Stimulated activated naive B cell treated with anti-CD40 and anti-IgM and Interleukin-4, amounts not matched to agents 10 μg/mL and 1 μg/mL and 100 μg/mL, for 72 hours (primary cell): ENCODE data around the gene EBF3.

Experiments
- ATAC-seq, 2 donors: fragments of 150-1000 bp; cut with Tn5 transposase; replicated peaks; 2 replicates each; pipeline ENCODE4 v1.10.0; 2021; ENCODE audit warnings: moderate library complexity in 1 of 2
- DNase-seq: peaks from one replicate; pipeline ENCODE4 v3.0.0; 2021
- H3K27ac Mint-ChIP-seq: one replicate; pipeline ENCODE4 v1.8.0; 2022; ENCODE audit warnings: mild to moderate bottlenecking, mixed read lengths
- H3K27me3 Mint-ChIP-seq, 2 donors: one replicate each; pipeline ENCODE4 v1.8.0; 2022; ENCODE audit warnings: mixed read lengths in 2 of 2
- H3K36me3 Mint-ChIP-seq, 2 donors: one replicate each; pipeline ENCODE4 v1.8.0; 2022; ENCODE audit warnings: mixed read lengths in 2 of 2, mild to moderate bottlenecking in 1 of 2
- H3K4me1 Mint-ChIP-seq, 2 donors: one replicate each; pipeline ENCODE4 v1.8.0; 2022; ENCODE audit warnings: mixed read lengths in 2 of 2, mild to moderate bottlenecking in 1 of 2
- H3K4me3 Mint-ChIP-seq, 2 donors: one replicate each; pipeline ENCODE4 v1.8.0; 2022; ENCODE audit warnings: mild to moderate bottlenecking in 2 of 2, mixed read lengths in 2 of 2, moderate library complexity in 1 of 2
- H3K9me3 Mint-ChIP-seq, 2 donors: one replicate each; pipeline ENCODE4 v1.8.0; 2022; ENCODE audit warnings: mixed read lengths in 2 of 2, mild to moderate bottlenecking in 1 of 2

The EBF3 gene

DNA sequence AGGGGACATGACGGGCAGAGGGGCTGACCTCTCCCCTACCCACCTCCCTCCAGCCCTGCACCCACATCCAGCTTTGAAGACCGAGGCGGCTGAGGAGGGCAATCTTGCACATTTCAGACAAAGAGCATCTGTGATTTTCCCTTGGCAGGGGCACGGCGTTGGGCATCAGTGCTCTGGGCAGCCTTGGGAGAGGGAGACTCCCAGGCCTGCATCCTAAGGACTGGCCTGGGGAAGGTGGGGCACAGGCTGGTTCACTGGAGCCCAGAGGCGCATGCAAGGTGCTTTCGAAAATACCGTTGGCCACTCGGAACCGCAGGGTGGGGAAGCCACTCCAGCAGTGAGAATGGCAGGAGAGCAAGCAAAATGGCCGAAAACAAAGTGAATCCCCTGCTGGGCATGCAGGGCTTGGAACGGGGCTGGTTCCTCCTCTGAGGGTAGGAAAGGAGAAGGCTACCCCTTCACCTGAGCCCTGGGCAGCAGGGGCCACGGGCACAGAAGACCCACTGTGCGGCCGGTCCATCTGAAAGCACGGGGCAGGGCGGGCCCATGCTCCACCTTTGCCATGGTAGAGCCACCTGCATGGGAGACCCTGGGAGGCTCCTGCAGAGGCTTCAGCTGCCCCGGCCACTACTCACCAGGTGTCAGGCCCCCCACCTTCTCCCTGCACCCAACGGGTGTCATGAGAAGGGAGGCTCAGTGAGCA lies 49.8 kb downstream of the EBF3 start:
- no peak overlapping the region for H3K4me3 Mint-ChIP-seq
- H3K27ac Mint-ChIP-seq: no peak overlapping the region
- DNase-seq (no peak), ATAC-seq (no peak)
- peaks cover 0 to 6% of the 10 kb centered on the region in 2 donors for H3K27me3 Mint-ChIP-seq
- no peaks in the 10 kb centered on the region for H3K36me3 Mint-ChIP-seq
- no peaks in the 10 kb centered on the region for H3K9me3 Mint-ChIP-seq
- no peaks in the 10 kb centered on the region for H3K4me1 Mint-ChIP-seq

DNA sequence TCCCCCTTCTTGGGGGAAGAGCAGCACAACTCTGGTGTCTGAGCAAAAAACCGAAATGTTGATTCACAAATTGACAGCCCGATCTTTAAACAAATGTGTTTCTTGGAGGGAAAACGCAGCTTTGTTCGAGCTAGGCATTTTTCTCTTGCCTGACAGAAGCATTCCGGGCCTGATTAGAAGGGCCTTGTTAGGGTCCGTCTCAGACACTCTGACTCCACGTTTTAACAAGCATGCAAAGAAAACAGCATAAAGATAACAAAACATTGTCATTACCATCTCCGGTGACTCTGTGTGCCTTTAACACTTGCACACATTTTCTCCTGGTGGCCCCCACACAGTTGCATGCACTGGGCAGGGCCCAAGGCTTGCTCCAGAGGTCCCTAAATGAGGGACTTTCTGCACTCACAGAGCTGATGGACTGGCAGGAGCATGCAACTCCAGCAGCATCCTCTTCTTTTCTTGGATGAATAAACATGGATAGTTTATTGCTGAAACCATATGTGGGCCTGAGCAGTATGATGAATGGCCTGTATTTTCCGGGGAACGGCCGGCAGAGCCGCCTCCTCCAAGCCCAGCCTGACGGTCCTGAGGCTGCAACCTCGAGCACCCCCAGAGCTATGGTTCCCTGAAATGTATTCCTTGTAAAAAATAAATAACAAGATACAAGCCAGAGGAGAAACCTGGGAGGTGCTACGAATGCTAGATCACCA lies 50.9 kb downstream of the EBF3 start:
- Mint-ChIP-seq H3K4me3 (no peak overlapping the region), H3K36me3 (no peaks in the 10 kb centered on the region), H3K9me3 (no peaks in the 10 kb centered on the region), H3K27me3 (peaks cover 0 to 6% of the 10 kb centered on the region in 2 donors), H3K27ac (no peak overlapping the region), H3K4me1 (no peaks in the 10 kb centered on the region)
- ATAC-seq (no peak), DNase-seq (no peak)

DNA sequence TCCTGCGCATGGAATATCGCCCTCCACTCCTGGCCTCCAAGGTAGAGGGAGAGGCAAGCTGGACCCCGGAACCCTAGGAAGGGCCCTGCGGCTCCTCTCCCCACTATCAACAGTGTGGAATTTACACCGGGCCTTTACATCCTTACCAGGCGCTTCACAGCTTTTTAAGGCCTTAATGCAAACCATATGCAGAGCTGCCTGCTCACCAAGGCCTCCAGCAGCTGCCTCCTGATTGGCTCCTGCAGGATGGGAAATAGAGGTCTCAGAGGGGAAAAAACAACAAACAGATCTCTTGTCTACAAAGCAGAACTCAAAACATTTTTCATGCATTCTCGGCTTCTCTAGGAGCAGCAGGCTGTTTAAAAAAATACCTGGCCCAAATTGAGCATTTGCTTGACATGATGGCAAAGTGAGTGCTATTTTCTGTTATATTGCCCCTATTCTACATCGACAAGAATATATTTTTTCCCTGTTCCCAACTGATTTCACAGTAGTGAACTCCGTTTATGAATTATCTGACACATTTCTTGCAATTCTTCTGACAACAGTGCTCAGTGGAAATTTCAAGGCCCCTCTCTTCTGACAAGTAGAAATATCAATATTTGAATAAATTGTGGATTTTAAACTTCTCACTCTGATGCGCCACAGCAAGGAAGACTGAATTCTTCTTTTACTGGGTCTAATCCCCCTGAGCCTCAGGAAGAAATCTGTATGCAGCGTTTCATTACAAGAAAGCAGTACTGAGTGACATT lies 51.7 kb downstream of the EBF3 start:
- Mint-ChIP-seq H3K9me3 (no peaks in the 10 kb centered on the region), H3K27me3 (peaks cover 0 to 6% of the 10 kb centered on the region in 2 donors), H3K36me3 (no peaks in the 10 kb centered on the region), H3K4me3 (no peak overlapping the region), H3K27ac (no peak overlapping the region), H3K4me1 (no peaks in the 10 kb centered on the region)
- DNase-seq (no peak), ATAC-seq (no peak)

DNA sequence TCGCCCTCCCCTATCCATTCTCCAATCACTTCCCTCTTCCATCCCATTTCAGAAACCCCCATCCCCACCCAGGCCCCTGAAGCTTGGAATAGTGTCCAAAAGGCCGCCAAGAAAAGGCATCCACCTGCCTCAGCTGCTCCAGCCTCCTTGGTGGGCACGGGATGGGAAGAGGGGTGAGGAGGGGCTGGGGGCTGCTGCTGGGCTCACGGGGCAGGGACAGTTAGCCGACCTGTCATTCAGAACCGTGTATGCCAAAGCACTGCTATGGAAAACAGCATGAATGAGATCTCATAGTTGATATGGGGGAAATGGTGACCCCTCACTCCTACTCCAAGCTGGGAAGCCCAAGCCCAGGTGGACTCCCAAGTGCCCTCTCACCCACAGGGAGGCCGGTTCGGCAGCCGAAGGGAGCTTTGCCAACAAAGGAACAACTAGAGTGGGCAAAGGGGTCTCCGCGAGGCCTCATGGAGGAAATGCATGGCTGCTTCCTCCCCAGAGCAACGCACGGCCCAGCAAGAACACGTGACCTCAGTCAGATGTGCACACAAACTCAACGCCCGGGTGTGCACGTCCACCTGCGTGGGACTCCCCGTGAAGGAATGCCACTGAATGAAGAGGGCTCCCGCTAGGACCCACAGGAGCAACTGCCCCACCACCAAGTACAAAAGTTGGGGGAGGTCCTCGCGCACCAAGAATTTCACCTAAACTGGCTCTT lies 52.5 kb downstream of the EBF3 start:
- H3K27me3 Mint-ChIP-seq: peaks cover 0 to 6% of the 10 kb centered on the region in 2 donors
- no peaks in the 10 kb centered on the region for H3K9me3 Mint-ChIP-seq
- H3K27ac Mint-ChIP-seq: no peak overlapping the region
- H3K36me3 Mint-ChIP-seq: no peaks in the 10 kb centered on the region
- no peak overlapping the region for H3K4me3 Mint-ChIP-seq
- no peaks in the 10 kb centered on the region for H3K4me1 Mint-ChIP-seq
- DNase-seq (no peak), ATAC-seq (no peak)

DNA sequence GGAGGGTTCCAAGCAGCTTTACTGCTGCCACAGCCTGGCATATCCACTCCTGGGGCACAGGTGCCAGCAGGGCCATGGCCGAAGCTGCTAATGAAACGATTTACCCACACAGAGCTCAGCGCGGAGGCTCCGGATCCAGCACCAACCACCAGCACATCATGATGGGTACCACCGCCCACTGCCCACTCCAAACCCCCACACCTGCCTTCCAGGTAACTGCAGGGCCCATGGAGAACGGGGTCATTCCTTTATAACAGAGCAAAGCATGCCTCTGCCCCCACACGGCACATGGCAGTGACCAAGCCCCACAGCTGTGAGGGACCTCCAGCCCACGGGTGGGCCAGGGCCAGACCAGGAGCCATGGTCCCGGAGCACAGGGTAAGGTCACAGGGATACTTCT lies 53.2 kb downstream of the EBF3 start:
- no peaks in the 10 kb centered on the region for H3K36me3 Mint-ChIP-seq
- H3K4me3 Mint-ChIP-seq: no peak overlapping the region
- peaks cover 0 to 6% of the 10 kb centered on the region in 2 donors for H3K27me3 Mint-ChIP-seq
- ATAC-seq (no peak), DNase-seq (no peak)
- H3K4me1 Mint-ChIP-seq: no peaks in the 10 kb centered on the region
- H3K27ac Mint-ChIP-seq: no peak overlapping the region
- H3K9me3 Mint-ChIP-seq: no peaks in the 10 kb centered on the region

DNA sequence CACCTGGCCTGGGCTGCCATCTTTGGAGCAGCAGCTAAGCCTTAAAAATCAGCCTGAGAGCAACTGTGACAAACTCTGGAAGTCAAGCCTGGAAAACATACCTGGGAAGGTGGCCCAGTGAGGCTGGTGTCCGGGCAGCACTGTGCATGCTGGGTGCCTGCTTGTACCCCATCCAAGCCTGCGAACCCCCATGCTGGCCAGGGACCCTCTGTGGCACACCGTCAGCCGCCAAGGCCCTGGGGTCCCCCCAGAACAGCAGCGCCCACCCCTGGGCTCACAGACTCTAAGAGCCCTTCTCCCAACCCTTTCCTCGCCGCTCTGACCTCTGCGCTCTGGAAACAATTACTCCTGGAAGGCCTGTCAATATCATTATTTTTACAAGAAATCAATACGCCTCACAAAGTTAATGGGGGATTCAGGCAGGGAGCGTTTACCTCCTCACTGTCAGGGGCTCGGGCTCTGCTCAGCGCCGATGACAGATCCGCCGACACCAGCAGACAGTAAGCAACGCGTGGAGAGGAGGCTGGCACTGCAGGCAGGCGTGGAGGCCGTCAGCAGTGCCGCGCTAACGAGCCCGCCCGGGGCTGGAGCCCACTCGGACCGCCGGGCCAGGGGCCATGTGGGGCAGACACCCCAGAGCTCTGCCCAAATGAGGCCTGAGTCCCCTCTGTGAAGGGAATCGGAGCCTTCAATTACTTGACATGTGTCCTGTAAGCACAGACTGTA lies 54.4 kb downstream of the EBF3 start:
- Mint-ChIP-seq H3K4me3 (no peak overlapping the region), H3K27ac (no peak overlapping the region), H3K27me3 (peaks cover 0 to 6% of the 10 kb centered on the region in 2 donors), H3K9me3 (no peaks in the 10 kb centered on the region), H3K36me3 (no peaks in the 10 kb centered on the region), H3K4me1 (no peaks in the 10 kb centered on the region)
- DNase-seq: no peak
- ATAC-seq: no peak

DNA sequence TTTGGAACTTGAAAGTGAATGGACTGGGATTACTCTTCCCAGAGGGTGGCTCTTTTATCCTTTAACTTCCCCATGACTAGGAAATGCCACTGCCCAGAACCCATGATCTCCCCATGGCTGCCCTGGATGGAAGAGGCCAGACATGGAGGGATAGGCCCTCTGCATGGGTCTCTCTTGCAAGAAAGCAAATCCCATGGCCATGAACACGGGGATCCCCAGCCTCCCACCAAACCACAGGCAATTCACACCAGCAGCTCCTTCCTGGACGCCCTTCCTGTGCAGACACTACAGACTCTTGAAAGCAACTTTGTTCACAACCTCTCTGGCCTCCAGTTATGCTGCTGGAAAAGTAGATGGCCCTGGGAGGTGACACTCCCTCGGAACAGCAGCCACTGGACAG lies 55.0 kb downstream of the EBF3 start:
- Mint-ChIP-seq H3K4me1 (no peaks in the 10 kb centered on the region), H3K27me3 (peaks cover 0 to 6% of the 10 kb centered on the region in 2 donors), H3K4me3 (no peak overlapping the region), H3K36me3 (no peaks in the 10 kb centered on the region), H3K27ac (no peak overlapping the region), H3K9me3 (no peaks in the 10 kb centered on the region)
- DNase-seq (no peak), ATAC-seq (no peak)

DNA sequence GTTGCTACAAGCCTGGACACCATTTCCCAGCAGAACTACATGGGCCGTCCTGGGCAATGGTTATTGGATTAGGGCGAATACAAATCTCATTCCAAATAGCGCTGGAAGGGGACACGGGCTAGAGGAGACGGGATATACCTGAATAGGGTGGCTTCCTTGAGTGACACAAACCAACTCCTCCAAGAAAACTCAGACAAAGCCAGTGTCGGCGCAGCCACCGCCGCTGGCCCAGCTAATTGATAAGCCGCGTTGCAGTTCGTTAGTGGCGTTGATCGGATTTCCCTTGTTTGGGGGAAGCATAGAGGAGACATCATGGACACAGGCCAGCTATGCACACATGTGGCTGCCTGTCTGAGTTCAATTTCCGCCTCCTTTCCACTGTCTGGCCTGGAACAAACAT lies 55.7 kb downstream of the EBF3 start:
- H3K4me1 Mint-ChIP-seq: no peaks in the 10 kb centered on the region
- no peaks in the 10 kb centered on the region for H3K36me3 Mint-ChIP-seq
- ATAC-seq (no peak), DNase-seq (no peak)
- H3K4me3 Mint-ChIP-seq: no peak overlapping the region
- peaks cover 0 to 6% of the 10 kb centered on the region in 2 donors for H3K27me3 Mint-ChIP-seq
- H3K27ac Mint-ChIP-seq: no peak overlapping the region
- H3K9me3 Mint-ChIP-seq: no peaks in the 10 kb centered on the region

DNA sequence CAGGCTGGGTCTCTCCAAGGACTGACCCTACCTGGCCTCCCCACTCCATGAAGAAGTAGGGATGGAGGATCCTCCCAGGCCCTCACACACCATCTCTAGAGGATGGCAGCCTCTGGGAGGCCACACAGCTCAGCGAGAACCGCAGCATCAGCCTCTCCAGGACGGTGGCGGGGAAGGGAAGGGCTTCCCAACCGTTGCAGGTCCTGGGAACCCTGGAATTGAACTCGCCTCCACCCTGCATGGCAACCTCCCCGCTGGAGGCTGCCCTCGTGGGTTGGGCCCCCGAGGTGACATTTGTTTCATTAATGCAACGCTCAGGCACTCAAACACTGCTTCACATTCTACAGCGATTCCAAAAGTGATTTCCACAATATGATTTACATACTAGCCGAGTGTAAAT lies 58.5 kb downstream of the EBF3 start:
- ATAC-seq (no peak), DNase-seq (no peak)
- Mint-ChIP-seq H3K27ac (no peak overlapping the region), H3K4me1 (no peaks in the 10 kb centered on the region), H3K36me3 (no peaks in the 10 kb centered on the region), H3K9me3 (no peaks in the 10 kb centered on the region), H3K4me3 (no peak overlapping the region), H3K27me3 (peaks cover 0 to under 1% of the 10 kb centered on the region in 2 donors)

DNA sequence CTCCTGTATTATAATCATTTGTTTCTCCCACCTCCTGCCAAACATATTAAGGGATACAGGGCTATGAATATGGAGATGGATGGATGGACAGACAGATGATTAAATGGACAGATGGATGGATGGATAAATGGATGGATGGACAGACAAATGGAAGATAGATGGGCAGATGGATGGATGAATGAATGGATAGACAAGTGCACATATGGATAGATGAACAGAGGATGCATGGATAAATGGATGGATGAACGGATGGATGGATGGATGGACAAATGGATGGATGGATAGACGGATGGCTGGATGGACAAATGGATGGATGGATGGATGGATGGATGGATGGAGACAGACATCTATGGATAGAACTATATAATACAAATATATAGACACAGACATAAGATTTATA lies 59.8 kb downstream of the EBF3 start:
- ATAC-seq: no peak
- no peaks in the 10 kb centered on the region for H3K4me1 Mint-ChIP-seq
- no peak for DNase-seq
- no peak overlapping the region for H3K4me3 Mint-ChIP-seq
- peaks cover 6 to 9% of the 10 kb centered on the region in 2 donors for H3K27me3 Mint-ChIP-seq
- H3K36me3 Mint-ChIP-seq: no peaks in the 10 kb centered on the region
- H3K9me3 Mint-ChIP-seq: no peaks in the 10 kb centered on the region
- no peak overlapping the region for H3K27ac Mint-ChIP-seq

DNA sequence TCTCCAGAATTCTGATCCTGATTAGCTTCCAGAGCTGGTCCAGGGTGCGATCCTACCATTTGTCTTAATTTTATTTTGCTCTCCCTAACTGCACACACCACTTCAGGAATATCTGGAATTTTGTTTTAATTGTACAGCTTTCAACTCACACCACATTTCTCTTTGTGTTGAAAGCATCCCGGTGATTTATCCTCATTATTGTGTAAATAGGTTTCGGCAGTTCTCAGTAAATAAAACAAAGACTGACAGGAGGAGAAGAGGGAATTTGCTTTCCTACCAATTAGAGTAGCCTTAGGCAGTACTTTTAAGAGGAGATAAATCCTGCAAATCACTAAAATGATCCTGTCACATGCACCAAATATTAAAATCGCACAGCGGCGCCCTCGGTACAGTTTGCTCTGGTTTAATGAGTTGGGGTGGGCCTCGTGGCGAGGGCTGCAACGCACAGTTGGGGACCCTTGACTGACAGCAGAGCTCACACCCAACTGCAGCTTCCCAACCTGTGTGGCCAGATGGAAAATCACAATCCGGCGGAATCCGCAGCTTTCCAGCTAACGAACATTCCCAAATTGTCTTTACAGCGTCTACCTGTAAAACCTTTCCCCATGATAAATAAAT lies 62.6 kb downstream of the EBF3 start:
- no peak for DNase-seq
- H3K4me3 Mint-ChIP-seq: no peak overlapping the region
- H3K27ac Mint-ChIP-seq: no peak overlapping the region
- peaks cover 11 to 36% of the 10 kb centered on the region in 2 donors for H3K27me3 Mint-ChIP-seq
- no peak for ATAC-seq
- no peaks in the 10 kb centered on the region for H3K36me3 Mint-ChIP-seq
- no peaks in the 10 kb centered on the region for H3K9me3 Mint-ChIP-seq
- H3K4me1 Mint-ChIP-seq: no peaks in the 10 kb centered on the region

DNA sequence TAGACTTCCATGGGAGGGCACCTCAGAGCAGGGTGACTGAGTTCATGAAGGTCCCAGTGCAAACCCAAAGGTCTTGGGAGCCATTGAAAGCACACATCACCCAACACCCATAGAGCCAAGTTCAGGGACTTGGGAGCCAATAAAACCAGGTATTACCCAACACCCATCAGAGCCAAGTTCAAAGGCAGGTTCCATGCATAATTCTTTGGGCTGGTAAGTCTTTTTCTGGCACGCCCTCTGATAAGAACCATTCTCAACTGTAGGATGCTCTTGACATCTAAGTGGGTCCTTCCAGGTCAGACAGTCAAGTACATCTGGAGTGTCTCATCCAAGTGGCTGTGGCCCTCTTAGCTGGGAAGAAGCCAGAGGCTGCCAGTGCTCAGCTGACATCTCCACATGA lies 63.2 kb downstream of the EBF3 start:
- Mint-ChIP-seq H3K4me3 (no peak overlapping the region), H3K27me3 (peaks cover 11 to 38% of the 10 kb centered on the region in 2 donors), H3K9me3 (no peaks in the 10 kb centered on the region), H3K36me3 (no peaks in the 10 kb centered on the region), H3K27ac (no peak overlapping the region), H3K4me1 (no peaks in the 10 kb centered on the region)
- DNase-seq: no peak
- ATAC-seq: no peak

DNA sequence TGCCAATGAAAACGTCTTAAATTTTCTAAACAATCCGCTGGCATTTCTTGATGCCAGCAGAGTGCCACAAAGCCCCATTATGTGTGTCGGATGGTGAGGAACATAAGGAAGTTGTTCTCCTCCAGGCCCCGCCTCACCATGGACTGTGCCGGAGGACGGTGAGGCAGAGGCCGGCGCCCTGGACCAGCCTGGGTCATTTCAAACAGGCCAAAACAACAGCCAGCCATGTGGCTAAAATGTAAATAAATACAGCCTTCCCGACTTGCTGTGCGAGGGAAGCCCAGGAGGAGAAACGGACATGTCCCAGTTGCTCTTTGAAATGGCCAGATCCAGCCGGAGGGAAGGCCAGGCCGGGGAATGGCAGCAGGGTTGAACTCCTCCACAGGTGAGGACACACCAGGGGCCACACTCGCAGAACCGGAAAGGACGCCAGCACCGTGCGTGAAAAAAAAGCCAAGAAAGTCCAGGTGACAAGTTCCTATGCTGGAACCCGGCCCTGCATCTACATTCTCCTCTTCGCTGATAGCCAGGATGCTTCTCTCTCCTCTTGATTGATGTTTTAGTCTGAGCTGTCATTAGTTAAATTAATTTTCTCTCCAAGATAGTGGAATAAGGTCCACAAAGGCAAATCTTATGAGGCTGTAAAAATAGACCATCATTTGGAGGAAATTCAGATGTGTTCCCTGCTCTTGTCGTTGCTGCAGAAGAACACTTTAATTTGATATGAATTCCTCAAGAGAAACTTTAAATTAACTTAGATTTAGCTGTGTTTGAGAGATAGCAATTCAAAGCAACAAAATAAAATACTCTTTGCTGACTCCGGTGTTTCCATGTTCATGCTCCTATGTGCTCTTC lies 64.6 kb downstream of the EBF3 start:
- no peak for ATAC-seq
- Mint-ChIP-seq H3K27me3 (peaks cover 15 to 38% of the 10 kb centered on the region in 2 donors), H3K9me3 (no peaks in the 10 kb centered on the region), H3K4me3 (no peak overlapping the region), H3K27ac (no peak overlapping the region), H3K36me3 (no peaks in the 10 kb centered on the region), H3K4me1 (no peaks in the 10 kb centered on the region)
- no peak for DNase-seq
